Measurements from ENCODE around the gene RPS27A.
"Not testable (repeated sequence)": the region's sequence is repeated elsewhere in the genome, so short reads cannot be mapped to it uniquely, and the experiment has no call there.

RPS27A gene

GRCh38 chr2:55227437-55228225 lies 4.9 kb upstream of the RPS27A start:
- H3K9me3 ChIP-seq (ENCODE audit: control insufficient read depth, insufficient read depth, low read length); H3K4me1 ChIP-seq (ENCODE audit: control insufficient read depth, insufficient read depth, low read length); H3K27me3 ChIP-seq (ENCODE audit: control insufficient read depth, insufficient read depth, low read length); H3K9ac ChIP-seq (ENCODE audit: low read depth, low read length); H3K36me3 ChIP-seq (ENCODE audit: control insufficient read depth, insufficient read depth, low read length); H3K4me3 ChIP-seq (ENCODE audit: low read depth, low read length): not testable (repeated sequence)

DNA sequence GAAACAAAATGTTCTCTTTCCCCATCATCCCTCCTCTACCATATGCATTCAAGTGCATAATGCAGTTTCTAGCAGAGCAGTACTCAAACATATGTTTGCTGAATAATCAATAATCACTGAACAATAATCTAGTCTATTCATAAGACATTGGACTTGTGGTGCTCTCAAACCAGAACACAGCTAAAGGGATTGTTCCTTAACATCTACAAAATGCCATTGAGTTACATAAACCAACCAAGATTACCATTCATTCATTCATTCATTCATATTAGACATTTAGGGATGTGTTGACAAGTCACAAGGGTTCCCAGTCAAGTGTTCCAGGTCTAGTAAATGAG lies 4.3 kb upstream of the RPS27A start:
- Histone ChIP-seq H3K4me3 (ENCODE audit: low read depth, low read length) (no peak overlapping the region), H3K27me3 (ENCODE audit: control insufficient read depth, insufficient read depth, low read length) (no peaks in the 10 kb centered on the region), H3K36me3 (ENCODE audit: control insufficient read depth, insufficient read depth, low read length) (peaks cover 4% of the 10 kb centered on the region), H3K9me3 (ENCODE audit: control insufficient read depth, insufficient read depth, low read length) (no peaks in the 10 kb centered on the region), H3K9ac (ENCODE audit: low read depth, low read length) (no peak overlapping the region), H3K4me1 (ENCODE audit: control insufficient read depth, insufficient read depth, low read length) (no peaks in the 10 kb centered on the region)

DNA sequence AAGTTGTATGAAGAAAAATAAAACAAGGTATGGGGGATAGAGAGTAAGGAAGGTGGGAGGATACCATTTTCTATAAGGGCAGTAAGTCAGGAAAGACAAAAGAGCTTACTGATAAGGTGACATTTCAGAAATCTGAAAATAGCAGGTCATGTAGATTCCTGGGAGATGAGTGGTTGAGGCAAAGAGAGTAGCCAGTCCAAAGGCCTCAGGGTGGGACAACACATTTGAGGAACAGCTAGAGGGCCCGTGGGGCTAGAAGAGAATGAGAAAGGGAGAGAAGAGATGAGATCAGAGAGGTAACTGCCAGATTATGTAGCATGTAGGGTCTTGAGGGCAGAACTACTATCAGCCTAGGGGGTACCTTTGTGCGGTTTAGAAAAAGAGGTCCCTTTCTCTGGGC lies 3.3 kb upstream of the RPS27A start:
- Histone ChIP-seq H3K4me3 (ENCODE audit: low read depth, low read length) (no peak overlapping the region), H3K27me3 (ENCODE audit: control insufficient read depth, insufficient read depth, low read length) (no peaks in the 10 kb centered on the region), H3K9me3 (ENCODE audit: control insufficient read depth, insufficient read depth, low read length) (no peaks in the 10 kb centered on the region), H3K9ac (ENCODE audit: low read depth, low read length) (no peak overlapping the region), H3K4me1 (ENCODE audit: control insufficient read depth, insufficient read depth, low read length) (no peaks in the 10 kb centered on the region), H3K36me3 (ENCODE audit: control insufficient read depth, insufficient read depth, low read length) (peaks cover 9% of the 10 kb centered on the region)

GRCh38 chr2:55230551-55230950 lies 1.9 kb upstream of the RPS27A start:
- Histone ChIP-seq H3K9ac (ENCODE audit: low read depth, low read length) (no peak overlapping the region), H3K27me3 (ENCODE audit: control insufficient read depth, insufficient read depth, low read length) (no peaks in the 10 kb centered on the region), H3K4me1 (ENCODE audit: control insufficient read depth, insufficient read depth, low read length) (no peaks in the 10 kb centered on the region), H3K36me3 (ENCODE audit: control insufficient read depth, insufficient read depth, low read length) (peaks cover 10% of the 10 kb centered on the region), H3K9me3 (ENCODE audit: control insufficient read depth, insufficient read depth, low read length) (no peaks in the 10 kb centered on the region), H3K4me3 (ENCODE audit: low read depth, low read length) (no peak overlapping the region)

DNA sequence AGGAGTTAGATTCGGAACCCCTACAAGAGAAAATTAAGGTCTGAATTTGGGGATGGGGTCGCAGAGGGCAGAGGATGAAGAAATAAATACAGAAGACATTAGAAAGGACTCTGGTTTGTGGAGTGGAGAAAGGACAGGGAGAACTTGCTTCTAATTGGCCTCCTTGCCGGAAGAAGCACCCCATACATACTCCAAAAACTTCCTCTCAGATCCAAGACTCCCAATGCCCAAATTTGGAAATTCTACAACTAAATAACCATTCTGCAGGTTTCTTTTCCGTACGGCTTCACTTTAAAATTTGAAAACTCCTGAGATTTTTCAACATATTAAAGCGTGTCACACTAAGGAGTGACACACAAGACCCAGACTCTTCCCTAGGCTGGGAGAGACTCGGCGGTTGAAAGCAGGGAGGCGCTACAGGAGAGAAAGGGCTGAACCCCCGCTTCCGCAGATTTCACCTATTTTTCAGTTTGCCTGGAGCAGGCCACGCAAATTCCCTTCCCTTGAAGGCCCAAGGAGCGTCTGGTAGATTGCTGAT lies 873 bp upstream of the RPS27A start:
- Histone ChIP-seq H3K4me3 (ENCODE audit: low read depth, low read length) (peak overlapping the region; percentile 98), H3K36me3 (ENCODE audit: control insufficient read depth, insufficient read depth, low read length) (peaks cover 16% of the 10 kb centered on the region), H3K4me1 (ENCODE audit: control insufficient read depth, insufficient read depth, low read length) (no peaks in the 10 kb centered on the region), H3K9ac (ENCODE audit: low read depth, low read length) (peak overlapping the region; percentile 84), H3K9me3 (ENCODE audit: control insufficient read depth, insufficient read depth, low read length) (no peaks in the 10 kb centered on the region), H3K27me3 (ENCODE audit: control insufficient read depth, insufficient read depth, low read length) (no peaks in the 10 kb centered on the region)

DNA sequence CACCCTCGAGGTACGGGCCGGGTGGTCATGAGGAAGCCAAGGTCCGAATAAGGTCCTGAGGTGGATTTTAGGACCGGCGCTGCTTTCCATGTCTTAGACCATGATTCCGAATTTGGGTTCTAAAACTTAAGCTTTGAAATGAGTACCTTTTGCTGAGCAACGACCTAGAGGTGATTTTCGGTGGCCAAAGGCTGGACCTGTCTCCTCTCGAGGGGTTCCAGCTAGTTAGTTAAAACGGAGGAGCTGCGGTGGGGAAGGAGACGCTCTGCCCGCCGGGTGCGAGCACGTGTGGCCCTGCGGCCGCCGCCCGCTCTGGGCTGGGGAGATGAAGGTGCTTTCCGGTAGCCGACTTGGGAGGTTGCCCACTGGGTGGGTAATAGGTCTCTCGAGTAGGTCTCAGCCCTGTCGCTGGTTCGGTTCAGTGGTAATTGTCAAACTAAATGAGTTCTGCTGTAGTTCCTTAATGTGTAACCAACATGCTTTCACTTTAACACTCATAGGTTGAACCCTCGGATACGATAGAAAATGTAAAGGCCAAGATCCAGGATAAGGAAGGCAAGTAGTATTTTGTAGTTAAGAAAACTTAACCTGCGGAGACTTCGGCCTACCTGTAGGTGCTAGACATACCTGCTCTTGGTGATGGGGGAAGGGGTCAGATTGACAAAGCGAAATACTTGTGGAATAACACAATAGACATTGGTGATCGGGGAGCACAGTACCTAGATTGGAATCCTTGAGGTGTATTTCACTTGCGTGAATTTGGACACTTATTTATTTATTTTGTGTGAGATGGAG lies 572 bp downstream of the RPS27A start:
- Histone ChIP-seq H3K36me3 (ENCODE audit: control insufficient read depth, insufficient read depth, low read length) (peaks cover 16% of the 10 kb centered on the region), H3K9me3 (ENCODE audit: control insufficient read depth, insufficient read depth, low read length) (no peaks in the 10 kb centered on the region), H3K4me3 (ENCODE audit: low read depth, low read length) (peak overlapping the region; percentile 98), H3K27me3 (ENCODE audit: control insufficient read depth, insufficient read depth, low read length) (no peaks in the 10 kb centered on the region), H3K9ac (ENCODE audit: low read depth, low read length) (peak overlapping the region; percentile 84), H3K4me1 (ENCODE audit: control insufficient read depth, insufficient read depth, low read length) (no peaks in the 10 kb centered on the region)

DNA sequence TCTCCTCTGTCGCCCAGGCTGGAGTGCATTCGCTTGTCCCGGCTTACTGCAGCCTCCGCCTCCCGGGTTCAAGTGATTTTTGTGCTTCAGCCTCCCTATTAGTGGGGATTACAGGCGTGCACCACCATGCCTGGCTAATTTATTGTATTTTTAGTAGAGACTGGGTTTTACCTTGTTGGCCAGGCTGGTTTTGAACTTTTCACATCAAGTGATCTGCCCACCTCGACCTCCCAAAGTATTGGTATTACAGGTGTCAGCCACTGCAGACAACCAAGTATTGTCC lies 1.1 kb downstream of the RPS27A start:
- Histone ChIP-seq H3K36me3 (ENCODE audit: control insufficient read depth, insufficient read depth, low read length) (peaks cover 16% of the 10 kb centered on the region), H3K4me3 (ENCODE audit: low read depth, low read length) (peak overlapping the region; percentile 98), H3K9me3 (ENCODE audit: control insufficient read depth, insufficient read depth, low read length) (no peaks in the 10 kb centered on the region), H3K4me1 (ENCODE audit: control insufficient read depth, insufficient read depth, low read length) (no peaks in the 10 kb centered on the region), H3K9ac (ENCODE audit: low read depth, low read length) (peak overlapping the region; percentile 84), H3K27me3 (ENCODE audit: control insufficient read depth, insufficient read depth, low read length) (no peaks in the 10 kb centered on the region)

- peaks cover 16% of the 10 kb centered on the region for H3K36me3 ChIP-seq (ENCODE audit: control insufficient read depth, insufficient read depth, low read length)
- H3K27me3 ChIP-seq (ENCODE audit: control insufficient read depth, insufficient read depth, low read length): no peaks in the 10 kb centered on the region
- H3K4me3 ChIP-seq (ENCODE audit: low read depth, low read length): no peak overlapping the region
- no peaks in the 10 kb centered on the region for H3K9me3 ChIP-seq (ENCODE audit: control insufficient read depth, insufficient read depth, low read length)
- no peaks in the 10 kb centered on the region for H3K4me1 ChIP-seq (ENCODE audit: control insufficient read depth, insufficient read depth, low read length)
- H3K9ac ChIP-seq (ENCODE audit: low read depth, low read length): no peak overlapping the region
Measured at GRCh38 chr2:55235724-55236538, 3.4 kb downstream of the RPS27A start.

DNA sequence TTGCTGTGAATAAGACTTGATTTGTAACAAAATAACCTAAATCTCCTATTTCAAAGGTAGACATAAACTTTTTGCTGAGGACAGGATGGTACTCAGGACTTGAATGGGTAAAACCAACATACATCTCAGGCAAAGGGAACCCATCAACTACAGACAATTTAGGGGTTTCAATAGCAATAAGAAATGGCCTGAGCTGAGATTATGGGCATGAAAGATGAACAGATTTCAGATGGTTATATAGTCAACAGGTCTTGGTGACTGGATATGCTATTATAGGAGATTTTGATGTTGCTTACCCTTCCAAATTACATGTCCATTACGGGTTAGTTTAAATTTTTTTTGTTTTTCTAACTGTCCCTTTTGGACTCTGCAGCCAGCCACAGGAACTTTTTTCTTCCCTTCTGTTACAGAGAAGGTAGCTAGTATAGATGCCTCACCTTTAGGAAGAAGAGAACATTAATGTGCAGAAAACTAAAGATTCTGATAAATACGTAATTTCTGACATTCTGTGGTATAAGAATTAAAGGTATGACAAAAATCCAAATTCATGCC lies 4.6 kb downstream of the RPS27A start:
- Histone ChIP-seq H3K9me3 (ENCODE audit: control insufficient read depth, insufficient read depth, low read length) (no peaks in the 10 kb centered on the region), H3K4me1 (ENCODE audit: control insufficient read depth, insufficient read depth, low read length) (no peaks in the 10 kb centered on the region), H3K36me3 (ENCODE audit: control insufficient read depth, insufficient read depth, low read length) (peaks cover 16% of the 10 kb centered on the region), H3K4me3 (ENCODE audit: low read depth, low read length) (no peak overlapping the region), H3K27me3 (ENCODE audit: control insufficient read depth, insufficient read depth, low read length) (no peaks in the 10 kb centered on the region), H3K9ac (ENCODE audit: low read depth, low read length) (no peak overlapping the region)

- Histone ChIP-seq H3K27me3 (ENCODE audit: control insufficient read depth, insufficient read depth, low read length) (no peaks in the 10 kb centered on the region), H3K4me1 (ENCODE audit: control insufficient read depth, insufficient read depth, low read length) (no peaks in the 10 kb centered on the region), H3K4me3 (ENCODE audit: low read depth, low read length) (no peak overlapping the region), H3K9ac (ENCODE audit: low read depth, low read length) (no peak overlapping the region), H3K9me3 (ENCODE audit: control insufficient read depth, insufficient read depth, low read length) (no peaks in the 10 kb centered on the region), H3K36me3 (ENCODE audit: control insufficient read depth, insufficient read depth, low read length) (peaks cover 7% of the 10 kb centered on the region)
Measured at GRCh38 chr2:55239656-55240222, 7.3 kb downstream of the RPS27A start.

- not testable (repeated sequence) for H3K9me3 ChIP-seq (ENCODE audit: control insufficient read depth, insufficient read depth, low read length); H3K4me1 ChIP-seq (ENCODE audit: control insufficient read depth, insufficient read depth, low read length); H3K9ac ChIP-seq (ENCODE audit: low read depth, low read length); H3K4me3 ChIP-seq (ENCODE audit: low read depth, low read length); H3K27me3 ChIP-seq (ENCODE audit: control insufficient read depth, insufficient read depth, low read length); H3K36me3 ChIP-seq (ENCODE audit: control insufficient read depth, insufficient read depth, low read length)
Measured at GRCh38 chr2:55241582-55241981, 9.1 kb downstream of the RPS27A start.
